H1 (cell line): ENCODE data around the gene HADHA. TPM values are rescaled to one million over a fixed set of nuclear protein-coding genes. Genes with fewer than 3 reads are reported as not detected.

Experiments used
- CBX8 ChIP-seq: fragments of 300-800, 300-1000 bp; sonication (generic); IDR thresholded peaks from 2 replicates; pipeline ENCODE4 v1.7.1; 2016; ENCODE audit warnings: low read depth, low read length, borderline replicate concordance
- CHD1 ChIP-seq: IDR thresholded peaks from 2 replicates; pipeline ENCODE4 v1.6.1; 2012; ENCODE audit warnings: low read depth, low read length, improper control_type of control experiment
- CHD2 ChIP-seq: IDR thresholded peaks from 2 replicates; pipeline ENCODE4 v1.6.1; 2012; ENCODE audit warnings: low read length, improper control_type of control experiment
- RAD21 ChIP-seq, 2 experiments: IDR thresholded peaks in 1 of 2; conservative IDR thresholded peaks in 1 of 2; 2 replicates each; pipeline ENCODE4 v1.6.1; 2011; ENCODE audit warnings: low read depth in 2 of 2, low read length in 2 of 2, improper control_type of control experiment in 1 of 2, inconsistent platforms in 1 of 2, mild to moderate bottlenecking in 1 of 2, moderate library complexity in 1 of 2
- RNF2 ChIP-seq: fragments of 200-900, 300-1000 bp; sonication (generic); IDR thresholded peaks from 2 replicates; pipeline ENCODE4 v1.7.1; 2016; ENCODE audit warnings: borderline replicate concordance, low read depth, mild to moderate bottlenecking, antibody characterized with exemption, low read length; ENCODE audit not compliant: poor library complexity, severe bottlenecking; ENCODE audit errors: missing control alignments
- polyA plus RNA-seq, 7 experiments: library from polyadenylated mRNA; depleted of rRNA in 3 of 7; stranded (reverse) in 5 of 7; unstranded in 2 of 7; fragments of >200 nt in 5 of 7; fragments of 200-250 nt in 2 of 7; gene quantifications; 1 replicate in 5 of 7; 2 replicates in 1 of 7; 4 replicates in 1 of 7; pipeline versions ENCODE4 v1.2.1 to v1.2.3, GENCODE V29; 2011 to 2013; ENCODE audit warnings: missing spikeins in 2 of 7, mixed read lengths in 2 of 7
- total RNA-seq: library from RNA; stranded (reverse); fragmentation: NEBNext Ultra II Directional; extraction: Animal tissue kit (Norgen Biotek cat#: 25700); gene quantifications from 2 replicates; pipeline ENCODE4 v1.2.1, GENCODE V29; 2021
- TF ChIP-seq, protein P1 (sequence below): fragments of 300-600 bp; sonication (generic); IDR thresholded peaks from 2 replicates; pipeline ENCODE4 v1.7.1; 2012; ENCODE audit warnings: low read length, moderate library complexity, mild to moderate bottlenecking, inconsistent platforms; ENCODE audit not compliant: insufficient replicate concordance
- TF ChIP-seq, protein P2 (sequence below), 3 experiments: IDR thresholded peaks; 1 replicate in 2 of 3; 2 replicates in 1 of 3; pipeline versions ENCODE4 v1.5.1 to v1.6.1; 2011; ENCODE audit warnings: low read length in 3 of 3, mild to moderate bottlenecking in 3 of 3, inconsistent platforms in 2 of 3, low read depth in 1 of 3, moderate library complexity in 1 of 3; ENCODE audit not compliant: insufficient read depth in 1 of 3; ENCODE audit errors: control extremely low read depth in 1 of 3

The HADHA gene
- total and polyA plus RNA-seq, 2 of the 8 experiments (the other 6 are each of a cell fraction or from before 2014, with no cell fraction given): 64.6 to 131 TPM

DNA sequence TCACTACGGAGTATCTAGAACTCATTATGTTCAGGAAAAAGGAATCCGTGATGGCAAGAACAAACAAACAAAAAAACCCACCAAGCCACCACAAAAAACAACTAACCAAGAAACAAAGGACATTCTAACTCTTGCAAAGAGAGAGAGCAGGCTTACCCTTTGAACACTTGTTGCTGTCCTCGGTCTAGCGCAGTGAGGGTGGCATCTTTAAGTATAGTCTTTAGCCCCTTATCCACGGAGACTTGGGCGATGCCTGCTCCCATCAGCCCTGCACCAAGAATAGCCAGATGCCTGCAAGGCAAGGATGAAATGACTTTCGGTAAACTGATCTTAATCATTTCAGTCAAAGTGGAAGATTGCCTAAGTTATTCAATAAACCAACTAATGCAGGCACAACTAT, 40.5 kb downstream of the HADHA start (continued):
- TF ChIP-seq RNF2 (no peak), CHD2 (no peak), CHD1 (no peak), RAD21 (IDR thresholded peaks at IDR 0.05 in 1 of 2, conservative IDR thresholded peaks at IDR 0.05 in 1 of 2; ENCODE audit: low read depth in 2 of 2, low read length in 2 of 2) (no peak), CBX8 (no peak)
- TF ChIP-seq, protein P1, sequence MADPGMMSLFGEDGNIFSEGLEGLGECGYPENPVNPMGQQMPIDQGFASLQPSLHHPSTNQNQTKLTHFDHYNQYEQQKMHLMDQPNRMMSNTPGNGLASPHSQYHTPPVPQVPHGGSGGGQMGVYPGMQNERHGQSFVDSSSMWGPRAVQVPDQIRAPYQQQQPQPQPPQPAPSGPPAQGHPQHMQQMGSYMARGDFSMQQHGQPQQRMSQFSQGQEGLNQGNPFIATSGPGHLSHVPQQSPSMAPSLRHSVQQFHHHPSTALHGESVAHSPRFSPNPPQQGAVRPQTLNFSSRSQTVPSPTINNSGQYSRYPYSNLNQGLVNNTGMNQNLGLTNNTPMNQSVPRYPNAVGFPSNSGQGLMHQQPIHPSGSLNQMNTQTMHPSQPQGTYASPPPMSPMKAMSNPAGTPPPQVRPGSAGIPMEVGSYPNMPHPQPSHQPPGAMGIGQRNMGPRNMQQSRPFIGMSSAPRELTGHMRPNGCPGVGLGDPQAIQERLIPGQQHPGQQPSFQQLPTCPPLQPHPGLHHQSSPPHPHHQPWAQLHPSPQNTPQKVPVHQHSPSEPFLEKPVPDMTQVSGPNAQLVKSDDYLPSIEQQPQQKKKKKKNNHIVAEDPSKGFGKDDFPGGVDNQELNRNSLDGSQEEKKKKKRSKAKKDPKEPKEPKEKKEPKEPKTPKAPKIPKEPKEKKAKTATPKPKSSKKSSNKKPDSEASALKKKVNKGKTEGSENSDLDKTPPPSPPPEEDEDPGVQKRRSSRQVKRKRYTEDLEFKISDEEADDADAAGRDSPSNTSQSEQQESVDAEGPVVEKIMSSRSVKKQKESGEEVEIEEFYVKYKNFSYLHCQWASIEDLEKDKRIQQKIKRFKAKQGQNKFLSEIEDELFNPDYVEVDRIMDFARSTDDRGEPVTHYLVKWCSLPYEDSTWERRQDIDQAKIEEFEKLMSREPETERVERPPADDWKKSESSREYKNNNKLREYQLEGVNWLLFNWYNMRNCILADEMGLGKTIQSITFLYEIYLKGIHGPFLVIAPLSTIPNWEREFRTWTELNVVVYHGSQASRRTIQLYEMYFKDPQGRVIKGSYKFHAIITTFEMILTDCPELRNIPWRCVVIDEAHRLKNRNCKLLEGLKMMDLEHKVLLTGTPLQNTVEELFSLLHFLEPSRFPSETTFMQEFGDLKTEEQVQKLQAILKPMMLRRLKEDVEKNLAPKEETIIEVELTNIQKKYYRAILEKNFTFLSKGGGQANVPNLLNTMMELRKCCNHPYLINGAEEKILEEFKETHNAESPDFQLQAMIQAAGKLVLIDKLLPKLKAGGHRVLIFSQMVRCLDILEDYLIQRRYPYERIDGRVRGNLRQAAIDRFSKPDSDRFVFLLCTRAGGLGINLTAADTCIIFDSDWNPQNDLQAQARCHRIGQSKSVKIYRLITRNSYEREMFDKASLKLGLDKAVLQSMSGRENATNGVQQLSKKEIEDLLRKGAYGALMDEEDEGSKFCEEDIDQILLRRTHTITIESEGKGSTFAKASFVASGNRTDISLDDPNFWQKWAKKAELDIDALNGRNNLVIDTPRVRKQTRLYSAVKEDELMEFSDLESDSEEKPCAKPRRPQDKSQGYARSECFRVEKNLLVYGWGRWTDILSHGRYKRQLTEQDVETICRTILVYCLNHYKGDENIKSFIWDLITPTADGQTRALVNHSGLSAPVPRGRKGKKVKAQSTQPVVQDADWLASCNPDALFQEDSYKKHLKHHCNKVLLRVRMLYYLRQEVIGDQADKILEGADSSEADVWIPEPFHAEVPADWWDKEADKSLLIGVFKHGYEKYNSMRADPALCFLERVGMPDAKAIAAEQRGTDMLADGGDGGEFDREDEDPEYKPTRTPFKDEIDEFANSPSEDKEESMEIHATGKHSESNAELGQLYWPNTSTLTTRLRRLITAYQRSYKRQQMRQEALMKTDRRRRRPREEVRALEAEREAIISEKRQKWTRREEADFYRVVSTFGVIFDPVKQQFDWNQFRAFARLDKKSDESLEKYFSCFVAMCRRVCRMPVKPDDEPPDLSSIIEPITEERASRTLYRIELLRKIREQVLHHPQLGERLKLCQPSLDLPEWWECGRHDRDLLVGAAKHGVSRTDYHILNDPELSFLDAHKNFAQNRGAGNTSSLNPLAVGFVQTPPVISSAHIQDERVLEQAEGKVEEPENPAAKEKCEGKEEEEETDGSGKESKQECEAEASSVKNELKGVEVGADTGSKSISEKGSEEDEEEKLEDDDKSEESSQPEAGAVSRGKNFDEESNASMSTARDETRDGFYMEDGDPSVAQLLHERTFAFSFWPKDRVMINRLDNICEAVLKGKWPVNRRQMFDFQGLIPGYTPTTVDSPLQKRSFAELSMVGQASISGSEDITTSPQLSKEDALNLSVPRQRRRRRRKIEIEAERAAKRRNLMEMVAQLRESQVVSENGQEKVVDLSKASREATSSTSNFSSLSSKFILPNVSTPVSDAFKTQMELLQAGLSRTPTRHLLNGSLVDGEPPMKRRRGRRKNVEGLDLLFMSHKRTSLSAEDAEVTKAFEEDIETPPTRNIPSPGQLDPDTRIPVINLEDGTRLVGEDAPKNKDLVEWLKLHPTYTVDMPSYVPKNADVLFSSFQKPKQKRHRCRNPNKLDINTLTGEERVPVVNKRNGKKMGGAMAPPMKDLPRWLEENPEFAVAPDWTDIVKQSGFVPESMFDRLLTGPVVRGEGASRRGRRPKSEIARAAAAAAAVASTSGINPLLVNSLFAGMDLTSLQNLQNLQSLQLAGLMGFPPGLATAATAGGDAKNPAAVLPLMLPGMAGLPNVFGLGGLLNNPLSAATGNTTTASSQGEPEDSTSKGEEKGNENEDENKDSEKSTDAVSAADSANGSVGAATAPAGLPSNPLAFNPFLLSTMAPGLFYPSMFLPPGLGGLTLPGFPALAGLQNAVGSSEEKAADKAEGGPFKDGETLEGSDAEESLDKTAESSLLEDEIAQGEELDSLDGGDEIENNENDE: no peak
- TF ChIP-seq, protein P2, sequence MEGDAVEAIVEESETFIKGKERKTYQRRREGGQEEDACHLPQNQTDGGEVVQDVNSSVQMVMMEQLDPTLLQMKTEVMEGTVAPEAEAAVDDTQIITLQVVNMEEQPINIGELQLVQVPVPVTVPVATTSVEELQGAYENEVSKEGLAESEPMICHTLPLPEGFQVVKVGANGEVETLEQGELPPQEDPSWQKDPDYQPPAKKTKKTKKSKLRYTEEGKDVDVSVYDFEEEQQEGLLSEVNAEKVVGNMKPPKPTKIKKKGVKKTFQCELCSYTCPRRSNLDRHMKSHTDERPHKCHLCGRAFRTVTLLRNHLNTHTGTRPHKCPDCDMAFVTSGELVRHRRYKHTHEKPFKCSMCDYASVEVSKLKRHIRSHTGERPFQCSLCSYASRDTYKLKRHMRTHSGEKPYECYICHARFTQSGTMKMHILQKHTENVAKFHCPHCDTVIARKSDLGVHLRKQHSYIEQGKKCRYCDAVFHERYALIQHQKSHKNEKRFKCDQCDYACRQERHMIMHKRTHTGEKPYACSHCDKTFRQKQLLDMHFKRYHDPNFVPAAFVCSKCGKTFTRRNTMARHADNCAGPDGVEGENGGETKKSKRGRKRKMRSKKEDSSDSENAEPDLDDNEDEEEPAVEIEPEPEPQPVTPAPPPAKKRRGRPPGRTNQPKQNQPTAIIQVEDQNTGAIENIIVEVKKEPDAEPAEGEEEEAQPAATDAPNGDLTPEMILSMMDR (IDR thresholded peaks at IDR 0.05; ENCODE audit: control extremely low read depth in 1 of 3, insufficient read depth in 1 of 3, low read depth in 1 of 3, low read length in 3 of 3): no peak
